Left colon (tissue), 2 donors: ENCODE data around the gene DHRS1. TPM values are rescaled to one million over a fixed set of nuclear protein-coding genes. Genes with fewer than 3 reads are reported as not detected.

Source experiments
- ATAC-seq: fragments of 200-7000 bp; cut with Tn5 transposase; one replicate; pipeline ENCODE4 v1.9.1; 2020; ENCODE audit warnings: mild to moderate bottlenecking, moderate library complexity
- DNase-seq, 2 donors: peaks; one replicate each; pipeline ENCODE4 v3.0.0-alpha.2; 2020
- intact Hi-C, 2 donors: fragments of 100-400 bp; cut with DNase I in 1 of 2; cut with micrococcal nuclease in 1 of 2; formaldehyde crosslinking; loops; one replicate each; pipeline versions ENCODE4 v1.11.2 to v1.14.0; 2022; cut with DNase I, micrococcal nuclease
- total RNA-seq, 2 donors: library from RNA; stranded (reverse); fragmentation: NEBNext Ultra II Directional; extraction: Animal tissue kit (Norgen Biotek cat#: 25700); gene quantifications; one replicate each; pipeline ENCODE4 v1.2.1, GENCODE V29; 2021
- donor health status: DM: no; HTN: no; CAD: no.
- donor health status: DM: yes; HTN: yes; CAD: no.

The DHRS1 gene
- total RNA-seq, 2 donors from 2014 or later = 64.2 to 76.6 TPM

DNA sequence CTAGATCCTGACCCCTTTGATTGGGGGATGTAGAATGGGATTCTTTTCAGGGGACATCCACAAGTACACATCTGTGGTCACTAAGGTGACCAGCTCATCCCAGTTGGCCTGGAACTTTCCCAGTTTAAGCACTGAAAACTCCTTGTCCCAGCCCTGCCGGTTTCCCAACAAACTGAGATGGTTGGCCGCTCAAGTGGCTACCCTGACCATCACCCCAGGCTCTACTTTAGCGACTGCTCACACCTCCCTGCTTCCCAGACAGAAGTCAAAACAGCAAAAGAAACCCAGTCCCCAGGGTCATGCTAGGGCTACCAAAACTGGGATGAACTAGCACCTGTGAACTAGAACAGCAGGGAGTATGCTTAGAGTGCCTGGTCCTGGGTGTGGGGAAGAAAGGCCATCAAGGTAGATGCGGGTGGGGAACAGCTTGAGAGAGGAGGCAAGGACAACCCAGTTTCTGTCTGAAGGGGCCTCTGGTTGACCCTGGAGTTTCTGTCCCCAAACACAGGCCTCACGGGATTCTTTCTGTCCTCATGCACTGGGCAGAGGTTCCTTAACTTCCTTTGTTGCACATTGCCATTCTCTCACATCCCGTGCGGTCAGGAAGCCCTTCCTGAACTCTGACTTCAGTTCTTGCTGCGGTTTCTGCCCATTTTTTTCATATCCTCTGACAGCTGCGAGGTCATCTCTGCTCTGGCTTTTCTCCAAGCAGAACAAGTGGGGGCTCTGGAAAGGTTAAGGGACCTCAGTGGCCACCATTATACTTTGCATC lies 13.3 kb upstream of the DHRS1 start:
- ATAC-seq = no peak
- intact Hi-C loops = no loop called here
- DNase-seq = peak in 1 of 2 donors; percentile 64

GRCh38 chr14:24311837-24312615 lies 12.4 kb upstream of the DHRS1 start:
- DNase-seq (no peak), ATAC-seq (no peak)
- intact Hi-C loops = no loop called here

GRCh38 chr14:24310646-24311604 lies 11.3 kb upstream of the DHRS1 start, which contains the start of gene LTB4R:
TSS of gene LTB4R (plus strand) at chr14:24311502. CDS start at chr14:24315652, 4,150 bp downstream.
- ATAC-seq (peak; percentile 70), DNase-seq (peak; percentile 74 to 83)
- intact Hi-C loops = no loop called here

DNA sequence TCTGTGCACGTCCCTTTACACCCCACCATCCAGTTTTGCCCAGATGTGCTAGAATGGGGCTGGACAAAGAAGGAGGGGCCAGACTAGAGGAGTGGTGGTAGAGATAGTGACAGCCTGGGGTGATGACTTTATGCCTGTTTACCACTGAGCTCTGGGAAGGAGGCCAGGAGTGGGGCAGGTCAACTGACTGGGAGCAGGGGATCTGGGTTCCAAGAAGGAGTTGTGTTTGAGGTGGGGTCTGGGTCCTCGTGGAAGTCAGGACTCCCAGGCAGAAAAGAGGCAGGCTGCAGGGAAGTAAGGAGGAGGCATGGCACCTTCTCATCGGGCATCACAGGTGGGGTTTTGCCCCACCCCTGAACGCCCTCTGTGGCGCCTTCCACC lies 10.7 kb upstream of the DHRS1 start:
- intact Hi-C loops = no loop called here
- ATAC-seq (peak; percentile 40), DNase-seq (peak; percentile 57 to 70)

- intact Hi-C loops = no loop called here
- no peak for DNase-seq
- no peak for ATAC-seq
Observed at GRCh38 chr14:24309538-24310264, 10.1 kb upstream of the DHRS1 start, which contains the start of gene LTB4R2. TSS of gene LTB4R2 (plus strand) at chr14:24310140. CDS start at chr14:24310665, 525 bp downstream.

DNA sequence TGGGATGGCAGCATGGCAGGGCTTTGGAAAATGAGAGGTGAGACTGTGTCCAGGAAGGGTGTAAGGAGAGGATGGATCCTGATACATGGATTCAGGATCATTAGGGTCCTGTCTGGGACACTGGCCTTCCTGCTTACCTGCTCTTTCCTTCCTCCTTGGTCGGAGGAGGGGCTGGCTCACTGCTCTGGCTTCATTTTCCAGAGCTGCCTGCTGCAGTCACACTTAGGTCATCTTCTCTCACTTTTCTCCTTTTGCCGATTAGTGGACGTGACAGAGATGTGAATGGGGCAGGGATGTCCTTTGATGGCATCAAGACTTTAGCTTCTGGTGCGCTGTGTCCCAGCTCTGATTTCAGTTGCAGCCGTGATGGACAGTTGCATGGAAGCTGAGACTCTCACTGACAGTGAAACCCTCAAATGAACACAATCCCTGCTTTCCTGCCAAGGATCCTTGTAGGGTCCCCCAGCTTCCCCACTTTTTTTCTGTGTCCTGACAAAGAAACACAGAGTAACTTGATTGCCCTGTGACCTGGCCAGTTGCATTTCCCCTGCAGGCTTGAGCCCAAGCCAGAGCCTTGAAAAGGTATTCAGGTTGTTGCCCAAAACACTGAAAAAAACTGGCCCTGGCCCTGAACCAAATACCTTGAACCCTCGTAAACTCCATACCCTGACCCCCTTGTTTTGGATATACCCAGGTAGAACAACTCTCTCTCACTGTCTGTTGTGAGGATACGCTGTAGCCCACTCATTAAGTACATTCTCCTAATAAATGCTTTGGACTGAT lies 9.0 kb upstream of the DHRS1 start:
- ATAC-seq (no peak), DNase-seq (no peak)
- intact Hi-C loops = no loop called here

DNA sequence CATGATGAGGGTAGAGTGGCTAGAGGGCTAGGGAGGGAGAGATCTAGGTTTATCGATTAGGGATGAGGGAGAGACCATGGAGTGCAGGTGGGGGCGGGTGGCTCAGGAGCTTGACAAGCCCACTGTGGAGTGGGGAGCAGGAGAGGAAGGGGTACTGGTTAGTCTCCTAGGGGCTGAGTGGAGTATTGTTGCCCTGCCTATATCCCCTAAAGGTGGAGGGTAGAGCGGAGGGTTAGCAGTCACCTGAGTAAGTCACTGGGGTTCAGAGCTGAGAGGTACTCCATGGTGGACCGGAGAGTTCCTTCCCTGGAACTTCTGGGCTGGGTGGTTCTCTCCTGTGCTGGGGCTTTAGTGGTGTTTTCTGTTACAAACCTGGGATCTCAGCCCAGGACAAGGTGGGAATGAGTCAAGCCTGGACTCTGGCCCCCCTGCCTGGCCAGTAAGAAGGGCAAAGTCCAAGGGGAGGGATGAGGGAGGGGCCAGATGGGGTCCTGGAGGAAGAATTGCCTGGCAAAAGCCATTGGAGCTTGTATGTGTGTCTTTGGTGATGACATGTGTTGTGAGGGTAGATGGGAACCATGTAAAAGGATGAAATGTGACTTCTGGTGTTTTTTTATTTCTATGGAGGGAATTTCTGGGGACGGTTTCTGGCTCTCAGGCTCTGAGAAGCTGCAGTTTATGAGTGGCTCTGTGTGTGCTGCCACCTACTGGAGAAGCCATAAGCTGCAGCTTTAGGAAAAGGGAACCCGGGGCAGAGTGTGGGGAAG lies 8.2 kb upstream of the DHRS1 start, which contains the start of gene CIDEB:
Gene CIDEB, minus strand, starts transcription at position 403 of the 767 bp plus-strand sequence. Its CDS starts 119 bp downstream, at position 284.
- DNase-seq = peak; percentile 77 to 82
- peak; percentile 65 for ATAC-seq
- intact Hi-C loops = no loop called here

DNA sequence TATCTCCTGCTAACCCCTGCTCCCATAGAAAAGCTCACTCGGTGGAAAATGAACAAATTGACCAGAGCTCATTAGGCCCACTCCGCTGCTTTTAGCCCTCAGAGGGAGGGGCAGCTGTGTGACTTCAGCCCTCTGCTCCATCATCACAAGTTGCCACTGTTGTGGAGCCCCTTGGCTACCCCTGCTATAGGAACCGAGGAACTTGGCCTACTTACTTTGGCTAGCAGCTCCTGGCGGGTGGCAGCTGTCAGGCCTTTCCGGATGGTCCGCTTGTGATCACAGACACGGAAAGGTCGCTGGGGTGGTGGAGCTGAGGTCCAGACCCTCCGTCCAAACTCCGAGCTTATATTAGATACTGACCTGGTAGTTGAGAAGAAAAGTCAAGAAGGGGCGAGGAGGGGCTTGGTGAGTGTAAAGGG lies 7.6 kb upstream of the DHRS1 start:
- no peak for ATAC-seq
- intact Hi-C loops = no loop called here
- DNase-seq = no peak

GRCh38 chr14:24304019-24304387 lies 4.4 kb upstream of the DHRS1 start:
- intact Hi-C loops = no loop called here
- ATAC-seq = no peak
- no peak for DNase-seq

GRCh38 chr14:24300326-24300980 lies 873 bp upstream of the DHRS1 start:
- no peak for DNase-seq
- intact Hi-C loops = no loop called here
- ATAC-seq = peak; percentile 6

GRCh38 chr14:24298892-24299254 lies 707 bp downstream of the DHRS1 start:
- DNase-seq (peak in 1 of 2 donors; percentile 27), ATAC-seq (peak; percentile 32)
- intact Hi-C loops = loop anchor here in 1 of 2 donors (5.0 kb wide), 1 partner anchor 57 kb away; the partner anchor contains the start of gene TINF2

DNA sequence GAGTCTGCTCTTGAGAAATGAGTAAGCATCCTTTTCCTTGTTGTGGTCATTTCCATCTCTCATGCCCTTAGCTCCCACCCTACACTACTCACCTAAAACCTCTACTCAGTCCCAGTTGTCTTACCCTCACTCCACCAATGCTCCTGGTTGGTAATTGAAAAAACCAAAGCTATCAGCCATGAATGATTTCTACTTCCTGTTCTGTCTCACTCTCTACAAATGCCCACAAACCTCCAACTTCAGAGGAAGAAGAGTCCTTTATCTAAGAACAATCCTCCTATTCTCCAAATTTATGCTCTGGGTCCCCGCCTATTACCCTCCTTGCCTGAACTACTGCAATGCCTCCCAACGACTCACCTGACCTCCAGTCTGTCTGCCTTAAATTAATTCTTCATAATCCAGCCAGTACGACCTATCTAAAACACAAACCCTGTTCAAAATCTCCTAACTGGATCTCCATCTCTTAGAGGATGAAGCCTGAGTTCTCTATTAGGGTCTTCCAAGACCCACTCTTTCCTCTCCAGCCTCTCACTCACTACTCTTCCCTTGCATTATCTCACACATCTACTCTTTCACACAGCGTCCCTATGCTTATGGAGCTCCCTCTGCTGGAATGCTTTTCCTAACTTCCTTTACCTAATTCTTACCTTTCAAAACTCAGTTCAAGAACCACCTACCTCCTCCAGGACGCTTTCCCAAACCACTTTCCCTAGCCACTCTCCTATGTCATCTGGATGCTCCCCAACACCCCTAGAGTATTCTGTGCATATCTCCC lies 2.2 kb downstream of the DHRS1 start:
- DNase-seq = no peak
- peak; percentile 24 for ATAC-seq
- intact Hi-C loops = loop anchor here in 1 of 2 donors (5.0 kb wide), 1 partner anchor 55 kb away; the partner anchor contains the start of gene TINF2

- intact Hi-C loops = loop anchor here in 1 of 2 donors (5.0 kb wide), 1 partner anchor 54 kb away; the partner anchor contains the start of gene TINF2
- ATAC-seq (peak; percentile 32), DNase-seq (peak in 1 of 2 donors; percentile 68)
Observed at GRCh38 chr14:24296341-24297157, 3.0 kb downstream of the DHRS1 start.

GRCh38 chr14:24293525-24293924 lies 6.1 kb downstream of the DHRS1 start:
- intact Hi-C loops = no loop called here
- no peak for DNase-seq
- ATAC-seq = no peak
